Astrocyte (in vitro differentiated cells and primary cell): ENCODE results near the gene IGF1R. TPM values are rescaled to one million over a fixed set of nuclear protein-coding genes. Genes with fewer than 3 reads are reported as not detected.

Source experiments
- DNase-seq: peaks from one replicate; pipeline ENCODE4 v3.0.0-alpha.2; 2010; ENCODE audit warnings: low read depth
- FAIRE-seq: peaks from 2 replicates; lab custom pipeline; 2011; peaks lifted over from hg19 to GRCh38; lab: Jason Lieb, UNC
- H2AFZ ChIP-seq: 2 replicates; pipeline ENCODE4 v1.6.0; 2012; ENCODE audit warnings: low read depth, low read length, inconsistent platforms
- H3K27ac ChIP-seq: 2 replicates; pipeline ENCODE4 v1.5.1; 2011; ENCODE audit warnings: low read depth, low read length, inconsistent platforms
- H3K27me3 ChIP-seq: 2 replicates; pipeline ENCODE4 v1.6.0; 2011; ENCODE audit warnings: low read length, inconsistent platforms; ENCODE audit not compliant: insufficient read depth
- H3K36me3 ChIP-seq: 2 replicates; pipeline ENCODE4 v1.5.1; 2011; ENCODE audit warnings: low read length, inconsistent platforms; ENCODE audit not compliant: insufficient read depth
- H3K4me1 ChIP-seq: 2 replicates; pipeline ENCODE4 v1.5.1; 2011; ENCODE audit warnings: low read length, inconsistent platforms; ENCODE audit not compliant: insufficient read depth
- H3K4me2 ChIP-seq: 2 replicates; pipeline ENCODE4 v1.6.0; 2012; ENCODE audit warnings: low read length, inconsistent platforms
- H3K4me3 ChIP-seq: 2 replicates; pipeline ENCODE4 v1.5.1; 2011; ENCODE audit warnings: low read depth, mild to moderate bottlenecking, low read length, inconsistent platforms; ENCODE audit not compliant: insufficient read depth
- H3K79me2 ChIP-seq: 2 replicates; pipeline ENCODE4 v1.6.0; 2012; ENCODE audit warnings: mild to moderate bottlenecking, low read length, inconsistent platforms; ENCODE audit not compliant: insufficient read depth
- H3K9ac ChIP-seq: 2 replicates; pipeline ENCODE4 v1.6.0; 2012; ENCODE audit warnings: mild to moderate bottlenecking, low read length, inconsistent platforms
- H3K9me3 ChIP-seq: 2 replicates; pipeline ENCODE4 v1.5.1; 2012; ENCODE audit warnings: low read depth, mild to moderate bottlenecking, low read length, inconsistent platforms; ENCODE audit not compliant: insufficient read depth
- H4K20me1 ChIP-seq: 2 replicates; pipeline ENCODE4 v1.6.0; 2012; ENCODE audit warnings: low read length, inconsistent platforms; ENCODE audit not compliant: insufficient read depth
- H3K27ac Mint-ChIP-seq: one replicate; pipeline ENCODE4 v1.8.0; 2021; ENCODE audit warnings: mild to moderate bottlenecking, mixed read lengths; ENCODE audit not compliant: unreplicated experiment
- H3K27me3 Mint-ChIP-seq: one replicate; pipeline ENCODE4 v1.8.0; 2021; ENCODE audit warnings: low read depth, mixed read lengths; ENCODE audit not compliant: unreplicated experiment
- H3K36me3 Mint-ChIP-seq: one replicate; pipeline ENCODE4 v1.8.0; 2021; ENCODE audit warnings: low read depth, mixed read lengths; ENCODE audit not compliant: unreplicated experiment
- H3K4me1 Mint-ChIP-seq: one replicate; pipeline ENCODE4 v1.8.0; 2021; ENCODE audit warnings: low read depth, mixed read lengths; ENCODE audit not compliant: unreplicated experiment
- H3K4me3 Mint-ChIP-seq: one replicate; pipeline ENCODE4 v1.8.0; 2021; ENCODE audit warnings: mild to moderate bottlenecking, moderate library complexity, mixed read lengths; ENCODE audit not compliant: unreplicated experiment
- H3K9me3 Mint-ChIP-seq: one replicate; pipeline ENCODE4 v1.8.0; 2021; ENCODE audit warnings: mild to moderate bottlenecking, mixed read lengths; ENCODE audit not compliant: unreplicated experiment
- EZH2 ChIP-seq: IDR thresholded peaks from 2 replicates; pipeline ENCODE4 v1.6.1; 2012; ENCODE audit warnings: mild to moderate bottlenecking, low read length, inconsistent platforms; ENCODE audit not compliant: insufficient read depth
- total RNA-seq: library from RNA; stranded (reverse); gene quantifications from 2 replicates; pipeline ENCODE4 v1.2.1, GENCODE V29; 2021
- TF ChIP-seq, protein P1 (sequence below): IDR thresholded peaks from 2 replicates; pipeline ENCODE4 v1.5.1; 2011; ENCODE audit warnings: low read depth, mild to moderate bottlenecking, inconsistent platforms, low read length, moderate library complexity; ENCODE audit not compliant: insufficient read depth

The IGF1R gene
- total RNA-seq, 1 donor from 2014 or later = 270 TPM

DNA sequence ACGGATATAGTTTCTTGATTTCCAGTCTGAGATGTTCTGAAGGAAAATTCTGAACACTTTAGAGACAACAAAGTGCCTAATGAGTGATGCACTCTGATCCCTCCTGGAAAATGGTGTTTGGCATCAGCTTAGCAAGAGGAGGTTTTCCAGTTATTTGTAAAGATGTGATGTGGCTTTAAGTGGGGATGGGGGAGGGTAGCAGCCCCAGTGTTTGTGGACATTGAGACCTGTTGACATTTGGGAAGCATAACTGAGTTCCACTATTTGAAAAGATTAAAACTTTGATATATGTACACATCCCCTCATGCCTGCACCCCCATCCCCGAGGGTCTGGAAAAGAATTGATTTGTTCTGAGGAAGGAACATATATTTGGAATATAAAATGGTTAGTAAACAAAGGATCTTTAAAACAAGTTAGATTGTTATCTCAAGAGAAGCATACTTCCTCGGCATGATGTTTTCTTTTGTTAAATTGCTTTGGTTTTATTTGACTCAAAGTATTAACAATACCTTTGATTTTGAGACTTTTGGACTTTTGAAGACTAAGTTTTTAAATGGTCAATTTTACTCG is 6.5 kb downstream of the IGF1R start:
- peaks cover 2% of the 10 kb centered on the region for H3K36me3 Mint-ChIP-seq
- DNase-seq (no peak), FAIRE-seq (no peak)
- Histone ChIP-seq H3K27ac (no peak overlapping the region), H3K4me1 (peaks cover 19% of the 10 kb centered on the region), H3K4me3 (no peak overlapping the region), H3K9ac (no peak overlapping the region), H3K79me2 (peaks cover 100% of the 10 kb centered on the region), H4K20me1 (peaks cover 96% of the 10 kb centered on the region), H3K27me3 (no peaks in the 10 kb centered on the region), H3K36me3 (no peaks in the 10 kb centered on the region), H2AFZ (no peak overlapping the region), H3K4me2 (peak overlapping the region; percentile 11), H3K9me3 (no peaks in the 10 kb centered on the region)
- H3K4me3 Mint-ChIP-seq = peak overlapping the region; percentile 64
- peak overlapping the region; percentile 60 for H3K27ac Mint-ChIP-seq
- TF ChIP-seq, protein P1, sequence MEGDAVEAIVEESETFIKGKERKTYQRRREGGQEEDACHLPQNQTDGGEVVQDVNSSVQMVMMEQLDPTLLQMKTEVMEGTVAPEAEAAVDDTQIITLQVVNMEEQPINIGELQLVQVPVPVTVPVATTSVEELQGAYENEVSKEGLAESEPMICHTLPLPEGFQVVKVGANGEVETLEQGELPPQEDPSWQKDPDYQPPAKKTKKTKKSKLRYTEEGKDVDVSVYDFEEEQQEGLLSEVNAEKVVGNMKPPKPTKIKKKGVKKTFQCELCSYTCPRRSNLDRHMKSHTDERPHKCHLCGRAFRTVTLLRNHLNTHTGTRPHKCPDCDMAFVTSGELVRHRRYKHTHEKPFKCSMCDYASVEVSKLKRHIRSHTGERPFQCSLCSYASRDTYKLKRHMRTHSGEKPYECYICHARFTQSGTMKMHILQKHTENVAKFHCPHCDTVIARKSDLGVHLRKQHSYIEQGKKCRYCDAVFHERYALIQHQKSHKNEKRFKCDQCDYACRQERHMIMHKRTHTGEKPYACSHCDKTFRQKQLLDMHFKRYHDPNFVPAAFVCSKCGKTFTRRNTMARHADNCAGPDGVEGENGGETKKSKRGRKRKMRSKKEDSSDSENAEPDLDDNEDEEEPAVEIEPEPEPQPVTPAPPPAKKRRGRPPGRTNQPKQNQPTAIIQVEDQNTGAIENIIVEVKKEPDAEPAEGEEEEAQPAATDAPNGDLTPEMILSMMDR = no peak
- peaks cover 1% of the 10 kb centered on the region for H3K9me3 Mint-ChIP-seq
- H3K4me1 Mint-ChIP-seq = peaks cover 55% of the 10 kb centered on the region
- no peaks in the 10 kb centered on the region for H3K27me3 Mint-ChIP-seq

DNA sequence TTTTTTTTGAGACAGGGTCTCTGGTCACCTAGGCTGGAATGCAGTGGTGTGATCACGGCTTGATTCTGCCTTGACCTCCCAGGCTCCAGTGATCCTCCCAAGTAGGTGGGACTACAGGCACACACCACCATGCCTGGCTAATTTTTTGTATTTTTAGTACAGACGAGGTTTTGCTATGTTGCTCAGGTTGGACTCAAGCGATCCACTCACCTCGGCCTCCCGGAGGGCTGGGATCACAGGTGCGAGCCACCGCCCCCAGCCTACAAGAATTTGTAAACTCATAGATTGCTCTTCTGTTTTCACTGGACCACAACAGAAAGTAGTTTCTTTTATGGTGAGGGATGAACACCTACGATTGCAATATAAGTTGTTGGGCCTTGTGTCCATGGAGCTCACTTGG is 7.4 kb downstream of the IGF1R start:
- H3K4me3 ChIP-seq = no peak overlapping the region
- no peak overlapping the region for H3K4me3 Mint-ChIP-seq
- no peaks in the 10 kb centered on the region for H3K9me3 ChIP-seq
- FAIRE-seq = no peak
- H2AFZ ChIP-seq = no peak overlapping the region
- no peak for TF ChIP-seq EZH2
- TF ChIP-seq, protein P1 = no peak
- no peaks in the 10 kb centered on the region for H3K9me3 Mint-ChIP-seq
- no peak overlapping the region for H3K27ac Mint-ChIP-seq
- no peaks in the 10 kb centered on the region for H3K27me3 ChIP-seq
- no peak overlapping the region for H3K9ac ChIP-seq
- H3K36me3 Mint-ChIP-seq = peaks cover 2% of the 10 kb centered on the region
- DNase-seq = no peak
- peaks cover 2% of the 10 kb centered on the region for H3K36me3 ChIP-seq
- H3K27ac ChIP-seq = no peak overlapping the region
- H3K27me3 Mint-ChIP-seq = no peaks in the 10 kb centered on the region
- no peak overlapping the region for H3K4me2 ChIP-seq
- peaks cover 19% of the 10 kb centered on the region for H3K4me1 ChIP-seq
- H3K4me1 Mint-ChIP-seq = peaks cover 63% of the 10 kb centered on the region
- peaks cover 100% of the 10 kb centered on the region for H3K79me2 ChIP-seq
- H4K20me1 ChIP-seq = peaks cover 98% of the 10 kb centered on the region

DNA sequence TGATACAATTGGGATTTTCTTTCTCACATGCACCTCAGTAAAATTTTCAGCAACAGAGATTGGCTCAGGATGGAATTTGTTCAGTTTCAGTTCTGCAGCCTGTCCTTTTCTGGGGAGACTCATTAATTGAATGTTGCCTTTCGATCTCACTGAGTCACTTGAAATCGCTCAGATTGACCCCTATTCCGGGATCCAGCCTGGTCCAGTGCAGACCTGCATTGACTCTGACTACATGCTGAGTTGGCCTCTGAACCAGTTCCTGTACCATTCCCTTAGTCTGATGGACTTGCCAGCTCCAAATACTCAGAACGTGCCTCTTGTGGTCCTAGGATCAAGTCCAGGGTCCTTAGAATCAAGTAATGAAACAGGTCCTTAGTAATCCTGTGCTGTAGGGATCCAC is 9.4 kb downstream of the IGF1R start:
- no peak overlapping the region for H3K27ac ChIP-seq
- TF ChIP-seq, protein P1 = no peak
- no peak for TF ChIP-seq EZH2
- H3K27me3 ChIP-seq = no peaks in the 10 kb centered on the region
- peaks cover 4% of the 10 kb centered on the region for H3K36me3 ChIP-seq
- FAIRE-seq (peak; percentile 20), DNase-seq (peak; percentile 29)
- H4K20me1 ChIP-seq = peaks cover 98% of the 10 kb centered on the region
- Mint-ChIP-seq H3K36me3 (peaks cover 5% of the 10 kb centered on the region), H3K27me3 (no peaks in the 10 kb centered on the region), H3K4me1 (peaks cover 64% of the 10 kb centered on the region), H3K9me3 (no peaks in the 10 kb centered on the region), H3K4me3 (peak overlapping the region; percentile 21), H3K27ac (no peak overlapping the region)
- no peak overlapping the region for H2AFZ ChIP-seq
- peaks cover 12% of the 10 kb centered on the region for H3K4me1 ChIP-seq
- H3K9me3 ChIP-seq = no peaks in the 10 kb centered on the region
- peak overlapping the region; percentile 9 for H3K9ac ChIP-seq
- peaks cover 100% of the 10 kb centered on the region for H3K79me2 ChIP-seq
- no peak overlapping the region for H3K4me3 ChIP-seq
- peak overlapping the region; percentile 49 for H3K4me2 ChIP-seq
